Upper lobe of left lung (tissue), 4 donors: ENCODE results near the gene LY6G6D.

Source experiments
- CTCF ChIP-seq, 6 experiments: fragments of 450-650 bp in 4 of 6; fragments of 200-600 bp in 2 of 6; sonication (generic) in 2 of 6; IDR thresholded peaks; one replicate each; pipeline ENCODE4 v1.5.1; 2016 to 2019; ENCODE audit warnings: antibody characterized with exemption in 6 of 6
- EP300 ChIP-seq, 4 donors: sonication (generic); formaldehyde crosslinking; IDR thresholded peaks; one replicate each; pipeline ENCODE4 v1.5.1; 2017; ENCODE audit warnings: antibody characterized with exemption in 4 of 4, control low read depth in 2 of 4
- POLR2A ChIP-seq, 4 donors: fragments of 450-650 bp; IDR thresholded peaks; one replicate each; pipeline ENCODE4 v1.5.1; 2016 to 2017; ENCODE audit warnings: antibody characterized with exemption in 4 of 4, mild to moderate bottlenecking in 2 of 4
- POLR2AphosphoS5 ChIP-seq, 2 donors: sonication (generic); formaldehyde crosslinking; IDR thresholded peaks; one replicate each; pipeline ENCODE4 v1.5.1; 2017; ENCODE audit warnings: antibody characterized with exemption in 2 of 2

GRCh38 chr6:31758281-31758680 lies 43.1 kb downstream of the LY6G6D start:
- TF ChIP-seq CTCF (IDR thresholded peaks at IDR 0.05): no peak
- no peak for TF ChIP-seq POLR2AphosphoS5 (IDR thresholded peaks at IDR 0.05)
- no peak for TF ChIP-seq POLR2A (IDR thresholded peaks at IDR 0.05)
- no peak for TF ChIP-seq EP300 (IDR thresholded peaks at IDR 0.05)
